ENCODE data around the gene FGR. TPM values are rescaled to one million over a fixed set of nuclear protein-coding genes. Genes with fewer than 3 reads are reported as not detected.

FGR gene
- total and polyA plus RNA-seq, 5 donors: 3.2 to 12.6 (median 4.9) TPM

DNA sequence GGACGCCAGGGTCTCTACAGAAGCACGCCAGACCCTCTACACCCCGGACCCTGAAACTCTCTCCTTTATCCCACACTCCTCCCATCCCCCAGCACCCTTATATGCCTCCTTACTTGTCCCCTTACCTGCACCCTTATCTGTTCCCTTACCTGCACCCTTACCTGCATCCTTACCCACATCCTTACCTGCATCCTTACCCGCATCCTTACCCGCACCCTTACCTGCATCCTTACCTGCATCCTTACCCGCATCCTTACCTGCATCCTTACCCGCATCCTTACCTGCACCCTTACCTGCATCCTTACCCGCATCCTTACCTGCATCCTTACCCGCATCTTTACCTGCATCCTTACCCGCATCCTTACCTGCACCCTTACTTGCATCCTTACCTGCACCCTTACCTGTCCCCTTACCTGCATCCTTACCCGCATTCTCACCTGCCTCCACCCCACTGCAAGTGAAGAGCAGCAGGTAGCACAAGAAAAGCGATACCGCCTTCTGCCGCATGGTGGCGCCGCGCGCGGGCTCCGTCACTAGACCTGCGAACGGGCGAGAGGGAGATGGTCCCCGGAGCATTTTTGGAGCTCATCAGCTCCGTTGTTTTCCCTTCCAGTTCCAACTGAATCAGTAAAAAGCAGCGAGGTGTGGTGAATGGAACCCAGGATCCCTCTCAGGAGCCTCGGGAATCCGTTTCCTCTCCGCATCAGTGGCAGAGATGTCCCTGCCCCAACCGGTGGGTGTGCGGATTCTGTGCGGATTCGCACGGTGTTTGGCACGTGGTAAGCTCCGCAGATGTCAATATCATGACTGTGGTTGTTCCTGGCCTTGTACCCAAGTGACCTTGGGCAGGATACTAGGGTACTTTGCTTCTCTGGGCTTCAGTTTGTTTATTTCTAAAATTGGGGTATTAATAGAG lies 34.1 kb upstream of the FGR start:
- intact Hi-C loops (cut with DNase I): loop anchor here in 2 of 4 donors (10.0 kb wide), 2 partner anchors 274 to 374 kb away; partner anchors contain the start of gene GPR3 (in 1 of the 2)

GRCh38 chr1:27668121-27668807 lies 33.3 kb upstream of the FGR start:
- no peaks in the 10 kb centered on the region for H3K27me3 ChIP-seq (ENCODE audit: control insufficient read depth, insufficient read depth)
- intact Hi-C loops (cut with DNase I): loop anchor here in 2 of 4 donors (10.0 kb wide), 2 partner anchors 273 to 373 kb away; partner anchors contain the start of gene GPR3 (in 1 of the 2)
- DNase-seq (peak in 2 of 3 donors; percentile 56 to 67), ATAC-seq (no peak)
- peaks cover 3% of the 10 kb centered on the region for H3K4me1 ChIP-seq (ENCODE audit: control insufficient read depth, insufficient read depth, low read length)
- no peaks in the 10 kb centered on the region for H3K9me3 ChIP-seq (ENCODE audit: control insufficient read depth, low read length)
- no peak overlapping the region for H3K4me3 ChIP-seq (ENCODE audit: low read length)
- WGBS: 80% methylated on average over 42 of the region's 42 CpGs
- no peak overlapping the region for H3K27ac ChIP-seq (ENCODE audit: low read length)

More for the DNA sequence above, 34.1 kb upstream of the FGR start:
- Histone ChIP-seq H3K4me1 (ENCODE audit: control insufficient read depth, insufficient read depth, low read length) (peaks cover 3% of the 10 kb centered on the region), H3K9me3 (ENCODE audit: control insufficient read depth, low read length) (no peaks in the 10 kb centered on the region), H3K27me3 (ENCODE audit: control insufficient read depth, insufficient read depth) (no peaks in the 10 kb centered on the region), H3K4me3 (ENCODE audit: low read length) (peak overlapping the region; percentile 65), H3K27ac (ENCODE audit: low read length) (peak overlapping the region; percentile 22)
- peak; percentile 73 to 93 (median 90) for DNase-seq
- ATAC-seq: peak in 1 of 2 donors; percentile 3
- WGBS: 14% methylated on average over 36 of the region's 36 CpGs

- intact Hi-C loops (cut with DNase I): loop anchor here in 2 of 4 donors (10.0 kb wide), 2 partner anchors 272 to 372 kb away; partner anchors contain the start of gene GPR3 (in 1 of the 2)
- ATAC-seq (no peak), DNase-seq (no peak)
- peaks cover 5% of the 10 kb centered on the region for H3K4me1 ChIP-seq (ENCODE audit: control insufficient read depth, insufficient read depth, low read length)
- H3K27me3 ChIP-seq (ENCODE audit: control insufficient read depth, insufficient read depth): no peaks in the 10 kb centered on the region
- no peaks in the 10 kb centered on the region for H3K9me3 ChIP-seq (ENCODE audit: control insufficient read depth, low read length)
- no peak overlapping the region for H3K4me3 ChIP-seq (ENCODE audit: low read length)
- WGBS: 68% methylated on average over 6 of the region's 6 CpGs
- no peak overlapping the region for H3K27ac ChIP-seq (ENCODE audit: low read length)
These were observed 31.8 kb upstream of the FGR start for GRCh38 chr1:27666791-27667254.

DNA sequence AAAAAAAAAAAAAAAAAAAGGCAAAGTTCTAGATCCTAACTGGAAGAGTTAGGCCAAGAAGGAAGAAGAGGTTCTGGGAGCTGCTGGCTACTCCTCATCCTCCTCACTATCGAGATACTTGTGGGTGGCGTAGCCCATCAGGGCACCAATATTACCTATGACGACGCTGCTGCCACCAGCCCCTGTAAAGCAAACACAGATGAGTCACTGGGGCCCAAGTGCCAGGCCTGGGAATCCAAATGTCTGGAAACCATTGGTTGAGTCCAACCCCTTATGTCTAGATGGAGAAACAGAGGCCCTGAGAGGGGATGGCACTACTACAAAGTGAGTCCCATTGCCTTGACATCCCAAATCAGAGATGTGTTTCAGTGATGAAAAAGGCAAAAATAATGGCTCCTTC lies 31.3 kb upstream of the FGR start:
- no peak for ATAC-seq
- Histone ChIP-seq H3K27me3 (ENCODE audit: control insufficient read depth, insufficient read depth) (no peaks in the 10 kb centered on the region), H3K4me1 (ENCODE audit: control insufficient read depth, insufficient read depth, low read length) (peaks cover 5% of the 10 kb centered on the region), H3K27ac (ENCODE audit: low read length) (no peak overlapping the region), H3K9me3 (ENCODE audit: control insufficient read depth, low read length) (no peaks in the 10 kb centered on the region), H3K4me3 (ENCODE audit: low read length) (no peak overlapping the region)
- no peak for DNase-seq
- intact Hi-C loops (cut with DNase I): loop anchor here in 2 of 4 donors (10.0 kb wide), 2 partner anchors 271 to 371 kb away; partner anchors contain the start of gene GPR3 (in 1 of the 2)
- 92% methylated on average over 4 of the region's 4 CpGs for WGBS

- Histone ChIP-seq H3K4me3 (ENCODE audit: low read length) (no peak overlapping the region), H3K27ac (ENCODE audit: low read length) (no peak overlapping the region), H3K9me3 (ENCODE audit: control insufficient read depth, low read length) (no peaks in the 10 kb centered on the region), H3K27me3 (ENCODE audit: control insufficient read depth, insufficient read depth) (no peaks in the 10 kb centered on the region), H3K4me1 (ENCODE audit: control insufficient read depth, insufficient read depth, low read length) (peaks cover 5% of the 10 kb centered on the region)
- intact Hi-C loops (cut with DNase I): loop anchor here in 2 of 4 donors (2.0 to 10.0 kb wide), 4 partner anchors 50 to 370 kb away; partner anchors contain the start of gene GPR3 (in 1 of the 2)
- WGBS: 82% methylated on average over 9 of the region's 9 CpGs
- DNase-seq: no peak
- ATAC-seq: no peak
These were observed 30.1 kb upstream of the FGR start for GRCh38 chr1:27665016-27665651.

- DNase-seq (peak in 1 of 3 donors; percentile 44), ATAC-seq (no peak)
- intact Hi-C loops (cut with DNase I): loop anchor here in 2 of 4 donors (2.0 to 10.0 kb wide), 4 partner anchors 49 to 369 kb away; partner anchors contain the start of gene GPR3 (in 1 of the 2)
- Histone ChIP-seq H3K27ac (ENCODE audit: low read length) (no peak overlapping the region), H3K9me3 (ENCODE audit: control insufficient read depth, low read length) (no peaks in the 10 kb centered on the region), H3K4me3 (ENCODE audit: low read length) (no peak overlapping the region), H3K4me1 (ENCODE audit: control insufficient read depth, insufficient read depth, low read length) (peaks cover 4% of the 10 kb centered on the region), H3K27me3 (ENCODE audit: control insufficient read depth, insufficient read depth) (no peaks in the 10 kb centered on the region)
- WGBS: 76% methylated on average over 8 of the region's 8 CpGs
These were observed 29.3 kb upstream of the FGR start for GRCh38 chr1:27664291-27664690.

DNA sequence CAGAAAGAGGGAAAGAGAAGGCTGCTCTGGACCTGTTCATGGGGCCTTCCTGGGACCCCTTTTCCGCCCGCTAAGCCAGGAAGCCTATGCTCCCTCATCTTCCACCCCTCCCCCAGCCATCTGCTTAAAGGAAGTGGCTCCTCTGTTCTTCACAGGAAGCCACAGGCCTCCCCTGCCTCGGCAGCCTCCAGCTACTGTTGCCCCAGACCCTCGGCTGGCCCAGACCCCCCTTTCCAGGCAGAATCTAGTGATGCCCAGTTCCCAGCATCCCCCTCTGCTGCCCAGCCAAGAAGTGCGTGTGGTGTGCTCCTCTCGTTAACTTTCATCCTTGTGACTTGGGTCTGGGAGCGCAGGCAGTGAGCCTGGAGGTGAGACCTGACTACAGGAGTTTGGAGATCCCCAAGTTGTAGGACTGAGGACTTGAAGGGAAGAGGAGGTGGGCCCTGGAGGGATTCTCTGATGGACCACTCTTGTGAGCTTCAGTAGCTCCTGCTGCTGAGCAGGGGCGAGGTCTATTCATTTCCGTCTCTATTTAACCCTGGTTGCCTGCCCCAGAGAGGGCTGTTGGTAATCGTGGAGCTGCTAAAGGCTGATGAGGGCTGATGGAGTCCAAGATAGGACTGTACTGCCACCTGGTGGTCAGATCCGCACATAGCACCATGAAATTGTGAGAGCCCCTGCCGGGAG lies 27.9 kb upstream of the FGR start:
- no peaks in the 10 kb centered on the region for H3K27me3 ChIP-seq (ENCODE audit: control insufficient read depth, insufficient read depth)

GRCh38 chr1:27662261-27662660 lies 27.3 kb upstream of the FGR start:
- Histone ChIP-seq H3K27me3 (ENCODE audit: control insufficient read depth, insufficient read depth) (no peaks in the 10 kb centered on the region), H3K9me3 (ENCODE audit: control insufficient read depth, low read length) (no peaks in the 10 kb centered on the region), H3K4me1 (ENCODE audit: control insufficient read depth, insufficient read depth, low read length) (peaks cover 6% of the 10 kb centered on the region), H3K4me3 (ENCODE audit: low read length) (no peak overlapping the region), H3K27ac (ENCODE audit: low read length) (peak overlapping the region; percentile 87)
- no peak for DNase-seq
- ATAC-seq: no peak
- 65% methylated on average over 5 of the region's 5 CpGs for WGBS
- intact Hi-C loops (cut with DNase I): loop anchor here in 3 of 4 donors (2.0 to 10.0 kb wide), 3 partner anchors 53 to 367 kb away; partner anchors contain the start of gene GPR3 (in 1 of the 3)

More for the DNA sequence above, 27.9 kb upstream of the FGR start:
- DNase-seq (peak; percentile 75 to 92 (median 86)), ATAC-seq (peak; percentile 58 to 72)
- Histone ChIP-seq H3K27ac (ENCODE audit: low read length) (peak overlapping the region; percentile 87), H3K4me3 (ENCODE audit: low read length) (no peak overlapping the region), H3K9me3 (ENCODE audit: control insufficient read depth, low read length) (no peaks in the 10 kb centered on the region), H3K4me1 (ENCODE audit: control insufficient read depth, insufficient read depth, low read length) (peaks cover 6% of the 10 kb centered on the region)
- 26% methylated on average over 12 of the region's 12 CpGs for WGBS
- intact Hi-C loops (cut with DNase I): loop anchor here (1.0 to 10.0 kb wide), 4 partner anchors 54 to 368 kb away; partner anchors contain the start of gene GPR3 (in 1 of the 4)

GRCh38 chr1:27661412-27662075 lies 26.6 kb upstream of the FGR start:
- intact Hi-C loops (cut with DNase I): loop anchor here in 3 of 4 donors (2.0 to 10.0 kb wide), 3 partner anchors 53 to 367 kb away; partner anchors contain the start of gene GPR3 (in 1 of the 3)
- WGBS: 97% methylated on average over 8 of the region's 8 CpGs
- H3K27ac ChIP-seq (ENCODE audit: low read length): no peak overlapping the region
- H3K4me3 ChIP-seq (ENCODE audit: low read length): no peak overlapping the region
- H3K9me3 ChIP-seq (ENCODE audit: control insufficient read depth, low read length): no peaks in the 10 kb centered on the region
- no peak for ATAC-seq
- H3K4me1 ChIP-seq (ENCODE audit: control insufficient read depth, insufficient read depth, low read length): peaks cover 6% of the 10 kb centered on the region
- DNase-seq: no peak
- H3K27me3 ChIP-seq (ENCODE audit: control insufficient read depth, insufficient read depth): no peaks in the 10 kb centered on the region
